HG03457 (cell line): ENCODE data around the gene OXSR1.
"Not testable (repeated sequence)": the region's sequence is repeated elsewhere in the genome, so short reads cannot be mapped to it uniquely, and the experiment has no call there.

Source experiments
- ATAC-seq: cut with Tn5 transposase; IDR thresholded peaks from one replicate; pipeline ENCODE4 v1.9.1; 2021; ENCODE audit warnings: moderate number of reproducible peaks; ENCODE audit not compliant: unreplicated experiment

OXSR1 gene

GRCh38 chr3:38127611-38128302, 37.6 kb upstream of the OXSR1 start:
- no peak for ATAC-seq

- no peak for ATAC-seq
These were observed 37.1 kb upstream of the OXSR1 start for GRCh38 chr3:38128303-38128655.

GRCh38 chr3:38129058-38129457, 36.3 kb upstream of the OXSR1 start:
- ATAC-seq: no peak

GRCh38 chr3:38130631-38131065, 34.7 kb upstream of the OXSR1 start:
- no peak for ATAC-seq

GRCh38 chr3:38131621-38132369, 33.5 kb upstream of the OXSR1 start:
- ATAC-seq: no peak

- ATAC-seq: no peak
These were observed 32.2 kb upstream of the OXSR1 start for GRCh38 chr3:38133209-38133556.

- no peak for ATAC-seq
These were observed 31.6 kb upstream of the OXSR1 start for GRCh38 chr3:38133557-38134405.

- not testable (repeated sequence) for ATAC-seq
These were observed 30.7 kb upstream of the OXSR1 start for GRCh38 chr3:38134517-38135143.

- ATAC-seq: not testable (repeated sequence)
These were observed 29.6 kb upstream of the OXSR1 start for GRCh38 chr3:38135621-38136277.

- ATAC-seq: no peak
These were observed 29.0 kb upstream of the OXSR1 start for GRCh38 chr3:38136393-38136776.

GRCh38 chr3:38136777-38137614, 28.3 kb upstream of the OXSR1 start, which contains the start of gene ACAA1:
Gene ACAA1, minus strand, starts transcription at chr3:38137127. Its CDS starts 92 bp downstream, at chr3:38137035.
- ATAC-seq: peak; percentile 91

- no peak for ATAC-seq
These were observed 27.6 kb upstream of the OXSR1 start for GRCh38 chr3:38137615-38138348.

- ATAC-seq: peak; percentile 33
These were observed 26.8 kb upstream of the OXSR1 start, which contains the start of gene MYD88 for GRCh38 chr3:38138349-38139190. Gene MYD88, plus strand, starts transcription at chr3:38138661. Its CDS starts 40 bp downstream, at chr3:38138701.

GRCh38 chr3:38139191-38139590, 26.1 kb upstream of the OXSR1 start:
- no peak for ATAC-seq

- no peak for ATAC-seq
These were observed 25.7 kb upstream of the OXSR1 start for GRCh38 chr3:38139652-38140051.

- ATAC-seq: no peak
These were observed 24.8 kb upstream of the OXSR1 start for GRCh38 chr3:38140326-38141172.
